Measurements from ENCODE around the gene UNC13D.

GRCh38 chr17:75820094-75821080 lies 23.8 kb downstream of the UNC13D start:
- no peak for TF ChIP-seq EZH2 (IDR thresholded peaks at IDR 0.05; ENCODE audit: insufficient read depth, low read length)
- no peak for TF ChIP-seq CTCF (IDR thresholded peaks at IDR 0.05; ENCODE audit: insufficient read depth, low read depth, low read length)
